SU-DHL-6 (cell line): Measurements from ENCODE around the gene CCDC34.

ENCODE experiments used
- H2AFZ ChIP-seq: fragments of 200-600 bp; sonication (generic); 2 replicates; pipeline ENCODE4 v1.6.1; 2014; ENCODE audit warnings: low read depth, mild to moderate bottlenecking, moderate library complexity, mixed read lengths, antibody characterized with exemption, low read length; ENCODE audit not compliant: severe bottlenecking
- H3F3A ChIP-seq: fragments of 200-600 bp; shearing (Covaris generic); 2 replicates; pipeline ENCODE4 v1.6.0; 2016; ENCODE audit warnings: antibody characterized with exemption, mild to moderate bottlenecking; ENCODE audit not compliant: insufficient read depth
- H3K27ac ChIP-seq: fragments of 200-600 bp; sonication (generic); 2 replicates; pipeline ENCODE4 v1.5.1; 2016; ENCODE audit warnings: low read depth, mild to moderate bottlenecking, low read length, moderate library complexity, mixed read lengths
- H3K27me3 ChIP-seq: fragments of 200-600 bp; sonication (generic), shearing (Covaris generic); 2 replicates; pipeline ENCODE4 v1.6.0; 2014; ENCODE audit warnings: mild to moderate bottlenecking, low read length
- H3K36me3 ChIP-seq: fragments of 200-600 bp; sonication (generic); 2 replicates; pipeline ENCODE4 v1.6.1; 2014; ENCODE audit warnings: mild to moderate bottlenecking, low read length, mixed read lengths
- H3K4me2 ChIP-seq: fragments of 300-600, 200-600 bp; shearing (Covaris generic), sonication (generic); 2 replicates; pipeline ENCODE4 v1.6.0; 2014; ENCODE audit warnings: low read length, low read depth, mild to moderate bottlenecking; ENCODE audit not compliant: poor library complexity, severe bottlenecking
- H3K4me3 ChIP-seq: fragments of 200-600 bp; sonication (generic); 2 replicates; pipeline ENCODE4 v1.5.1; 2014; ENCODE audit warnings: antibody characterized with exemption, low read length, mild to moderate bottlenecking, mixed read lengths; ENCODE audit not compliant: insufficient read depth, poor library complexity, severe bottlenecking
- H3K79me2 ChIP-seq: fragments of 200-600 bp; sonication (generic); 2 replicates; pipeline ENCODE4 v1.6.1; 2014; ENCODE audit warnings: mild to moderate bottlenecking, low read length, moderate library complexity; ENCODE audit not compliant: insufficient read depth
- H3K9ac ChIP-seq: fragments of 200-600 bp; sonication (generic); 2 replicates; pipeline ENCODE4 v1.7.0; 2014; ENCODE audit warnings: mild to moderate bottlenecking, low read length
- H3K9me2 ChIP-seq: fragments of 200-600 bp; sonication (generic); replicated peaks from 2 replicates; pipeline ENCODE4 v1.6.1; 2014; ENCODE audit warnings: low read length; ENCODE audit not compliant: insufficient read depth
- H3K9me3 ChIP-seq: fragments of 200-600 bp; sonication (generic); 2 replicates; pipeline ENCODE4 v1.6.1; 2014; ENCODE audit warnings: low read length, mixed read lengths; ENCODE audit not compliant: insufficient read depth
- H4K20me1 ChIP-seq: fragments of 200-600 bp; sonication (generic); 2 replicates; pipeline ENCODE4 v1.6.1; 2014; ENCODE audit warnings: low read depth, mild to moderate bottlenecking, antibody characterized with exemption, low read length, moderate library complexity, mixed read lengths
- EZH2phosphoT487 ChIP-seq: fragments of 200-600 bp; sonication (generic), shearing (Covaris generic); conservative IDR thresholded peaks from 2 replicates; pipeline ENCODE4 v1.6.1; 2018; ENCODE audit warnings: mild to moderate bottlenecking, antibody characterized with exemption, low read length, moderate library complexity, mixed read lengths
- TF ChIP-seq, protein P1 (sequence below): fragments of 200-600 bp; sonication (generic); IDR thresholded peaks from one replicate; pipeline ENCODE4 v1.5.1; 2017; ENCODE audit warnings: antibody characterized with exemption, mild to moderate bottlenecking, low read length, moderate library complexity; ENCODE audit not compliant: insufficient read depth, poor library complexity, severe bottlenecking

The CCDC34 gene

DNA sequence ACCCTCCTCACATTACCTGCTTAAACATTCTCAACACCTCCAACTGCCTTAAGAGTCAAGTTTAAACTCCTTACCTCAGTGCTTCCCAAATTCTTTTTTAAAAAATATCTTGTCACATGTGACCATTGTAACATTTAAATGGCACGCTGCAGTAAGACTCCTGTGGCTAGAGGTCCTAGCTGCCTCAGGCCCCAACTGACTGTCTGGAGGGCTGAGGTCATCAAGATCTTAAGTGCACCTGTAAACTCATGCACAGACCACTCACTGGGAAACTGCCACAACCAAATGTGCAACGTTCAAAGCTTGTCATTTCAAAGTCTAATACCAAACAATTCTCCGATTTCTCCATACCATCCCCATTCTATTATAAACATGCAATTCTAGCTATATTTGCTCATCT, 16.4 kb upstream of the CCDC34 start:
- H3K4me2 ChIP-seq: no peak overlapping the region
- no peaks in the 10 kb centered on the region for H3K79me2 ChIP-seq
- no peak overlapping the region for H2AFZ ChIP-seq
- H3F3A ChIP-seq: no peaks in the 10 kb centered on the region
- no peaks in the 10 kb centered on the region for H4K20me1 ChIP-seq
- TF ChIP-seq, protein P1, sequence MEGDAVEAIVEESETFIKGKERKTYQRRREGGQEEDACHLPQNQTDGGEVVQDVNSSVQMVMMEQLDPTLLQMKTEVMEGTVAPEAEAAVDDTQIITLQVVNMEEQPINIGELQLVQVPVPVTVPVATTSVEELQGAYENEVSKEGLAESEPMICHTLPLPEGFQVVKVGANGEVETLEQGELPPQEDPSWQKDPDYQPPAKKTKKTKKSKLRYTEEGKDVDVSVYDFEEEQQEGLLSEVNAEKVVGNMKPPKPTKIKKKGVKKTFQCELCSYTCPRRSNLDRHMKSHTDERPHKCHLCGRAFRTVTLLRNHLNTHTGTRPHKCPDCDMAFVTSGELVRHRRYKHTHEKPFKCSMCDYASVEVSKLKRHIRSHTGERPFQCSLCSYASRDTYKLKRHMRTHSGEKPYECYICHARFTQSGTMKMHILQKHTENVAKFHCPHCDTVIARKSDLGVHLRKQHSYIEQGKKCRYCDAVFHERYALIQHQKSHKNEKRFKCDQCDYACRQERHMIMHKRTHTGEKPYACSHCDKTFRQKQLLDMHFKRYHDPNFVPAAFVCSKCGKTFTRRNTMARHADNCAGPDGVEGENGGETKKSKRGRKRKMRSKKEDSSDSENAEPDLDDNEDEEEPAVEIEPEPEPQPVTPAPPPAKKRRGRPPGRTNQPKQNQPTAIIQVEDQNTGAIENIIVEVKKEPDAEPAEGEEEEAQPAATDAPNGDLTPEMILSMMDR: no peak
- TF ChIP-seq EZH2phosphoT487: no peak
- no peaks in the 10 kb centered on the region for H3K27me3 ChIP-seq
- no peaks in the 10 kb centered on the region for H3K9me2 ChIP-seq
- no peaks in the 10 kb centered on the region for H3K9me3 ChIP-seq
- no peak overlapping the region for H3K4me3 ChIP-seq
- no peak overlapping the region for H3K9ac ChIP-seq
- no peak overlapping the region for H3K27ac ChIP-seq
- H3K36me3 ChIP-seq: no peaks in the 10 kb centered on the region

DNA sequence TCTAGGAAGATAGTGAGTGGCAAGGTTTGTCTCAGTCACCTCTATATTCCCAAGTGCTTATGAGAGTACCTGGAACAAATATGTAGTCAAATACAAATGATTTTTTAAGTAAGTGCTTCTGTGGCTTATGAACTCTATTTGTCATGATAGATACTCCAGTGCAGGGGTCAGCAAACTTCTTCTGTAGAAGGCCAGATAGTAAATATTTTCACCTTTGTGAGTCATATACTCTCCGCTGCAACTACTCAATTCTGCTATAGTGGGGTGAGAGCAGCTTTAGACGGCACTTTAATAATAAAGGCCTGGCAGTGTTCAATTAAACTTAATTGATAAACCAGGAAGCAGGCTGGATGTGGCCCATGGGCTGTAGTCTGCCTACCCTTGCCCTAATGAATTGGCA, 12.4 kb upstream of the CCDC34 start:
- Histone ChIP-seq H3K9me3 (no peaks in the 10 kb centered on the region), H3K9me2 (no peaks in the 10 kb centered on the region), H4K20me1 (no peaks in the 10 kb centered on the region), H3K4me2 (no peak overlapping the region), H3K27ac (no peak overlapping the region), H3K4me3 (no peak overlapping the region), H3K9ac (no peak overlapping the region), H3K36me3 (no peaks in the 10 kb centered on the region), H3F3A (no peaks in the 10 kb centered on the region), H2AFZ (no peak overlapping the region), H3K79me2 (no peaks in the 10 kb centered on the region), H3K27me3 (no peaks in the 10 kb centered on the region)
- TF ChIP-seq, protein P1: no peak
- no peak for TF ChIP-seq EZH2phosphoT487

DNA sequence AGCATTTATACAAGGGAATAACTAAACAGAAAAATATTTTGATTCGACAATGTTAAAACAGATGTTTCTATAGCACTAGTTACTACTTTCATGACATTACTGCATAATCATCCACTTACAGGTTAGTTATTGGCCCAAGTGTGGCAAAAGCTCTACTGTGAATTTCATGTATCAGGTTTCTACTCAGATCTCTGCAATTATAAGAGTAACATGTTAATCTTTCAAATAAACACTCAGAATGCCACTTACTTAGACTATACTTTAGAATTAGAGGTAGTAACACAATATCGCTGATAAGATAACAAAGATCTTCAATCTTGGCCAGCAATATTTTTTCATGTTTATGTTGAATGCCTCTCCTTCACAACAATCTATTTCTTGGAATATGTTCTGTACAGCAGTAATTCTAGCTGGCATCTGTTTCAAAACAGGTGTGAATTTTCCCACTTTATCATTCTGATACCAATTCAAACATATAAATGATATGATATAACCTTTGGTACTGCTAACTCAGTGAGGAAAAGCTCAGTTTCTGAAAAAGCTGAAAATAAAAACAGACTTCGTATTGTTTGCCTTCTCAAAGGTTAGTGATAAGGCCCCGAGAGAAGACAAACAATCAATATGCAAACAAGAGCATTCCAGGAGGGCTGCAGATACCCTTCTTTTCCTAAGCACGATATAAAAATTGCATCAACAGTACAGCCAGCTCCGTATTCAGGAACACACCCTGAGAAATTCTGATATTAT, 11.0 kb upstream of the CCDC34 start:
- H3K27me3 ChIP-seq: no peaks in the 10 kb centered on the region
- H3K4me2 ChIP-seq: no peak overlapping the region
- no peaks in the 10 kb centered on the region for H3K9me2 ChIP-seq
- no peak overlapping the region for H2AFZ ChIP-seq
- no peaks in the 10 kb centered on the region for H3K79me2 ChIP-seq
- no peaks in the 10 kb centered on the region for H4K20me1 ChIP-seq
- no peaks in the 10 kb centered on the region for H3K36me3 ChIP-seq
- H3K9me3 ChIP-seq: no peaks in the 10 kb centered on the region
- no peak overlapping the region for H3K9ac ChIP-seq
- H3K4me3 ChIP-seq: no peak overlapping the region
- TF ChIP-seq, protein P1: no peak
- TF ChIP-seq EZH2phosphoT487: no peak
- no peak overlapping the region for H3K27ac ChIP-seq
- no peaks in the 10 kb centered on the region for H3F3A ChIP-seq
